Thoracic aorta (tissue), 2 donors: ENCODE results near the gene LRRC7. TPM values are rescaled to one million over a fixed set of nuclear protein-coding genes. Genes with fewer than 3 reads are reported as not detected.
"Not testable (repeated sequence)": the region's sequence is repeated elsewhere in the genome, so short reads cannot be mapped to it uniquely, and the experiment has no call there.

Experiments
- ATAC-seq: fragments of 150-250 bp; one replicate; pipeline ENCODE4 v1.8.0; 2017; ENCODE audit warnings: low read depth; ENCODE audit not compliant: insufficient number of reproducible peaks, low FRiP score
- DNase-seq: peaks from one replicate; pipeline ENCODE4 v3.0.0-alpha.2; 2020; ENCODE audit warnings: low spot score
- H3K27ac ChIP-seq, 2 donors: fragments of 200-600 bp; sonication (generic); 1 replicate in 1 of 2; 2 replicates in 1 of 2; pipeline ENCODE4 v1.5.1; 2016; ENCODE audit warnings: mild to moderate bottlenecking in 2 of 2, moderate library complexity in 2 of 2
- H3K27me3 ChIP-seq: fragments of 200-600 bp; sonication (generic); replicated peaks from 2 replicates; pipeline ENCODE4 v1.6.0; 2016; ENCODE audit warnings: mild to moderate bottlenecking; ENCODE audit not compliant: insufficient read depth
- H3K36me3 ChIP-seq: fragments of 200-600 bp; sonication (generic); one replicate; pipeline ENCODE4 v1.5.1; 2016
- H3K4me1 ChIP-seq, 2 donors: fragments of 200-600 bp; sonication (generic); 1 replicate in 1 of 2; 2 replicates in 1 of 2; pipeline versions ENCODE4 v1.5.1 to v1.6.0; 2016; ENCODE audit warnings: low read depth in 2 of 2, mild to moderate bottlenecking in 1 of 2; ENCODE audit not compliant: control insufficient read depth in 1 of 2
- H3K4me3 ChIP-seq: fragments of 200-600 bp; sonication (generic); 2 replicates; pipeline ENCODE4 v1.5.1; 2016; ENCODE audit warnings: mild to moderate bottlenecking
- H3K9me3 ChIP-seq: fragments of 200-600 bp; sonication (generic); 2 replicates; pipeline ENCODE4 v1.5.1; 2016
- total RNA-seq, 2 donors: library from RNA; depleted of rRNA; stranded (reverse); fragments of >200 nt; gene quantifications; one replicate each; pipeline versions ENCODE4 v1.1.0 to v1.2.3, GENCODE V29; 2016
- TF ChIP-seq, protein P1 (sequence below): fragments of 200-600 bp; sonication (generic); IDR thresholded peaks from one replicate; pipeline ENCODE4 v1.5.1; 2019; ENCODE audit warnings: antibody characterized with exemption

LRRC7 gene
- total RNA-seq, 2 donors from 2014 or later = 0.14 to 0.35 TPM

GRCh38 chr1:70043804-70044203 is 476.1 kb downstream of the LRRC7 start:
- Histone ChIP-seq H3K27ac (no peak overlapping the region), H3K9me3 (no peaks in the 10 kb centered on the region), H3K4me1 (peaks cover 0 to 5% of the 10 kb centered on the region in 2 donors), H3K4me3 (no peak overlapping the region), H3K36me3 (no peaks in the 10 kb centered on the region), H3K27me3 (no peaks in the 10 kb centered on the region)
- no peak for ATAC-seq
- TF ChIP-seq, protein P1, sequence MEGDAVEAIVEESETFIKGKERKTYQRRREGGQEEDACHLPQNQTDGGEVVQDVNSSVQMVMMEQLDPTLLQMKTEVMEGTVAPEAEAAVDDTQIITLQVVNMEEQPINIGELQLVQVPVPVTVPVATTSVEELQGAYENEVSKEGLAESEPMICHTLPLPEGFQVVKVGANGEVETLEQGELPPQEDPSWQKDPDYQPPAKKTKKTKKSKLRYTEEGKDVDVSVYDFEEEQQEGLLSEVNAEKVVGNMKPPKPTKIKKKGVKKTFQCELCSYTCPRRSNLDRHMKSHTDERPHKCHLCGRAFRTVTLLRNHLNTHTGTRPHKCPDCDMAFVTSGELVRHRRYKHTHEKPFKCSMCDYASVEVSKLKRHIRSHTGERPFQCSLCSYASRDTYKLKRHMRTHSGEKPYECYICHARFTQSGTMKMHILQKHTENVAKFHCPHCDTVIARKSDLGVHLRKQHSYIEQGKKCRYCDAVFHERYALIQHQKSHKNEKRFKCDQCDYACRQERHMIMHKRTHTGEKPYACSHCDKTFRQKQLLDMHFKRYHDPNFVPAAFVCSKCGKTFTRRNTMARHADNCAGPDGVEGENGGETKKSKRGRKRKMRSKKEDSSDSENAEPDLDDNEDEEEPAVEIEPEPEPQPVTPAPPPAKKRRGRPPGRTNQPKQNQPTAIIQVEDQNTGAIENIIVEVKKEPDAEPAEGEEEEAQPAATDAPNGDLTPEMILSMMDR = no peak
- no peak for DNase-seq

- Histone ChIP-seq H3K27ac (no peak overlapping the region), H3K27me3 (no peaks in the 10 kb centered on the region), H3K4me3 (no peak overlapping the region), H3K4me1 (peaks cover 0 to 5% of the 10 kb centered on the region in 2 donors), H3K36me3 (no peaks in the 10 kb centered on the region), H3K9me3 (no peaks in the 10 kb centered on the region)
- TF ChIP-seq, protein P1 = no peak
- ATAC-seq (no peak), DNase-seq (no peak)
Measured at GRCh38 chr1:70044832-70045231, 477.1 kb downstream of the LRRC7 start.

- H3K36me3 ChIP-seq, DNase-seq, H3K4me3 ChIP-seq, H3K27me3 ChIP-seq, H3K4me1 ChIP-seq, H3K9me3 ChIP-seq, ATAC-seq, H3K27ac ChIP-seq: not testable (repeated sequence)
Measured at GRCh38 chr1:70045581-70045980, 477.9 kb downstream of the LRRC7 start.

- Histone ChIP-seq H3K27me3 (no peaks in the 10 kb centered on the region), H3K4me3 (no peak overlapping the region), H3K36me3 (no peaks in the 10 kb centered on the region), H3K9me3 (no peaks in the 10 kb centered on the region), H3K27ac (no peak overlapping the region), H3K4me1 (peaks cover 0 to 5% of the 10 kb centered on the region in 2 donors)
- TF ChIP-seq, protein P1 = no peak
- DNase-seq (no peak), ATAC-seq (no peak)
Measured at GRCh38 chr1:70048336-70049094, 480.8 kb downstream of the LRRC7 start.

GRCh38 chr1:70051926-70052325 is 484.2 kb downstream of the LRRC7 start:
- H3K27ac ChIP-seq = no peak overlapping the region
- no peaks in the 10 kb centered on the region for H3K36me3 ChIP-seq
- H3K9me3 ChIP-seq = no peaks in the 10 kb centered on the region
- H3K27me3 ChIP-seq = no peaks in the 10 kb centered on the region
- TF ChIP-seq, protein P1 = no peak
- H3K4me1 ChIP-seq = no peaks in the 10 kb centered on the region
- no peak for DNase-seq
- no peak overlapping the region for H3K4me3 ChIP-seq
- no peak for ATAC-seq

DNA sequence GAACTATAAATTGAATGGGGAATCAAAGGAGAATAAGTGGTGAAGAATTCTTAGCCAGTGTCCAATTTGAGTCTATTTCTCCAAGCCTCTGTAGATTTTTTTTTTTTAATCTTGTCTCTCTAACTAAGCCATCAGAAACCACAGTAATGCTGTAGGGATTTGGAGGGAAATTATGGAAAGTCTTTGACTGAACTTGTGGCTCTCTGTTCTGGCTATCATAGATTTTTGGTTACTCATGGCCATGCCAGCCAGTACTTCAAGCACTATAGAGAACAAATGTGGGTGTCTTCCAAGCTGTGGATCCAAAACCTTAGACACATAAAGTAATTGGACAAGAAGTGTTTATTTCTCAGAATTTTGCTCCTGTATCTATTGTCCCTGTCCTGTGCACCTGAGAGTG is 489.8 kb downstream of the LRRC7 start:
- Histone ChIP-seq H3K4me3 (no peak overlapping the region), H3K4me1 (no peaks in the 10 kb centered on the region), H3K27ac (no peak overlapping the region), H3K9me3 (no peaks in the 10 kb centered on the region), H3K36me3 (no peaks in the 10 kb centered on the region), H3K27me3 (no peaks in the 10 kb centered on the region)
- ATAC-seq (no peak), DNase-seq (no peak)
- TF ChIP-seq, protein P1 = no peak
